Esophagus squamous epithelium (tissue), 5 donors: Measurements from ENCODE around the gene CHAMP1. TPM values are rescaled to one million over a fixed set of nuclear protein-coding genes. Genes with fewer than 3 reads are reported as not detected.

Experiments used
- DNase-seq: peaks from one replicate; lab custom pipeline; 2025; lab: John Stamatoyannopoulos, UW
- H3K27ac ChIP-seq, 4 donors: fragments of 200-600 bp; sonication (generic); one replicate each; pipeline ENCODE4 v1.5.1; 2016 to 2019; ENCODE audit warnings: mild to moderate bottlenecking in 1 of 4
- H3K27me3 ChIP-seq, 4 donors: fragments of 200-600 bp; sonication (generic); 1 replicate in 3 of 4; 2 replicates in 1 of 4; pipeline versions ENCODE4 v1.5.1 to v1.6.0; 2017 to 2021; ENCODE audit warnings: antibody characterized with exemption in 1 of 4
- H3K36me3 ChIP-seq, 3 donors: fragments of 200-600 bp; sonication (generic); one replicate each; pipeline ENCODE4 v1.5.1; 2016 to 2019
- H3K4me1 ChIP-seq, 3 donors: fragments of 200-600 bp; sonication (generic); one replicate each; pipeline ENCODE4 v1.5.1; 2017 to 2019
- H3K4me3 ChIP-seq, 4 donors: fragments of 200-600 bp; sonication (generic); 1 replicate in 3 of 4; 2 replicates in 1 of 4; pipeline ENCODE4 v1.5.1; 2016 to 2019; ENCODE audit warnings: mild to moderate bottlenecking in 2 of 4, moderate library complexity in 1 of 4
- H3K9me3 ChIP-seq, 3 donors: fragments of 200-600 bp; sonication (generic); one replicate each; pipeline ENCODE4 v1.5.1; 2016 to 2019
- CTCF ChIP-seq, 6 experiments: fragments of 450-650 bp in 4 of 6; fragments of 200-600 bp in 2 of 6; sonication (generic) in 2 of 6; IDR thresholded peaks; one replicate each; pipeline ENCODE4 v1.5.1; 2016 to 2019; ENCODE audit warnings: antibody characterized with exemption in 6 of 6, mild to moderate bottlenecking in 4 of 6, moderate library complexity in 4 of 6
- POLR2A ChIP-seq, 4 donors: fragments of 450-650 bp; IDR thresholded peaks; one replicate each; pipeline ENCODE4 v1.6.1; 2017; ENCODE audit warnings: antibody characterized with exemption in 4 of 4, mild to moderate bottlenecking in 4 of 4, moderate library complexity in 3 of 4
- WGBS, 2 donors: methylation state at CpG; one replicate each; pipeline ENCODE4 v1.1.5; 2018; 5-methylcytosine and 5-hydroxymethylcytosine counted together
- intact Hi-C: fragments of 100-400 bp; cut with DNase I; formaldehyde crosslinking; loops from one replicate; pipeline ENCODE4 v1.15.0; 2022
- total RNA-seq, 4 donors: library from RNA; depleted of rRNA; stranded (reverse); fragments of >200 nt; gene quantifications; one replicate each; pipeline ENCODE4 v1.1.0, GENCODE V29; 2016
- donor health status: DM: yes; HTN: yes; CAD: no.

CHAMP1 gene
- total RNA-seq, 4 donors from 2014 or later: 7.8 to 16.8 (median 9.8) TPM

GRCh38 chr13:114315074-114315785, 927 bp downstream of the CHAMP1 start:
- H3K9me3 ChIP-seq: no peaks in the 10 kb centered on the region
- DNase-seq: no peak
- peaks cover 0 to 4% (median 0%) of the 10 kb centered on the region in 3 donors for H3K36me3 ChIP-seq
- intact Hi-C loops: no loop called here
- peaks cover 0 to 67% (median 35%) of the 10 kb centered on the region in 3 donors for H3K4me1 ChIP-seq
- 11 to 12% methylated on average over 7 of the region's 7 CpGs for WGBS, 2 donors
- no peak for TF ChIP-seq CTCF (IDR thresholded peaks at IDR 0.05)
- TF ChIP-seq POLR2A (IDR thresholded peaks at IDR 0.05): no peak
- peak overlapping the region; percentile 62 to 94 (median 86) for H3K4me3 ChIP-seq
- H3K27me3 ChIP-seq: no peaks in the 10 kb centered on the region
- H3K27ac ChIP-seq: peak overlapping the region; percentile 87 to 97 (median 94)

- Histone ChIP-seq H3K27ac (no peak overlapping the region), H3K4me1 (peaks cover 0 to 59% (median 29%) of the 10 kb centered on the region in 3 donors), H3K9me3 (no peaks in the 10 kb centered on the region), H3K27me3 (no peaks in the 10 kb centered on the region), H3K4me3 (no peak overlapping the region), H3K36me3 (peaks cover 2 to 38% (median 13%) of the 10 kb centered on the region in 3 donors)
- no peak for DNase-seq
- intact Hi-C loops: no loop called here
- WGBS, 2 donors: 7 to 20% methylated on average over 1 of the region's 1 CpG
- no peak for TF ChIP-seq CTCF (IDR thresholded peaks at IDR 0.05)
- TF ChIP-seq POLR2A (IDR thresholded peaks at IDR 0.05): no peak
Observed at GRCh38 chr13:114318624-114319023, 4.3 kb downstream of the CHAMP1 start.

GRCh38 chr13:114319441-114319913, 5.2 kb downstream of the CHAMP1 start:
- no peaks in the 10 kb centered on the region for H3K27me3 ChIP-seq
- WGBS, 2 donors: 60 to 65% methylated on average over 3 of the region's 3 CpGs
- peaks cover 0 to 56% (median 28%) of the 10 kb centered on the region in 3 donors for H3K4me1 ChIP-seq
- no peak for DNase-seq
- no peak overlapping the region for H3K27ac ChIP-seq
- H3K36me3 ChIP-seq: peaks cover 9 to 46% (median 22%) of the 10 kb centered on the region in 3 donors
- no peak for TF ChIP-seq CTCF (IDR thresholded peaks at IDR 0.05)
- no peak for TF ChIP-seq POLR2A (IDR thresholded peaks at IDR 0.05)
- intact Hi-C loops: no loop called here
- no peak overlapping the region for H3K4me3 ChIP-seq
- H3K9me3 ChIP-seq: no peaks in the 10 kb centered on the region

GRCh38 chr13:114320065-114320464, 5.8 kb downstream of the CHAMP1 start:
- Histone ChIP-seq H3K4me3 (no peak overlapping the region), H3K9me3 (no peaks in the 10 kb centered on the region), H3K4me1 (peaks cover 0 to 52% (median 26%) of the 10 kb centered on the region in 3 donors), H3K27ac (no peak overlapping the region), H3K27me3 (no peaks in the 10 kb centered on the region), H3K36me3 (peaks cover 13 to 52% (median 28%) of the 10 kb centered on the region in 3 donors)
- DNase-seq: no peak
- intact Hi-C loops: no loop called here
- TF ChIP-seq POLR2A (IDR thresholded peaks at IDR 0.05) (no peak), CTCF (IDR thresholded peaks at IDR 0.05) (no peak)

GRCh38 chr13:114321256-114321655, 7.0 kb downstream of the CHAMP1 start:
- DNase-seq: no peak
- H3K4me1 ChIP-seq: peaks cover 0 to 40% (median 16%) of the 10 kb centered on the region in 3 donors
- no peaks in the 10 kb centered on the region for H3K9me3 ChIP-seq
- TF ChIP-seq CTCF (IDR thresholded peaks at IDR 0.05) (no peak), POLR2A (IDR thresholded peaks at IDR 0.05) (no peak)
- no peaks in the 10 kb centered on the region for H3K27me3 ChIP-seq
- H3K27ac ChIP-seq: no peak overlapping the region
- peaks cover 13 to 62% (median 28%) of the 10 kb centered on the region in 3 donors for H3K36me3 ChIP-seq
- H3K4me3 ChIP-seq: no peak overlapping the region
- WGBS, 2 donors: 91 to 95% methylated on average over 3 of the region's 3 CpGs
- intact Hi-C loops: no loop called here
